ENCODE results near the gene NCK1. TPM values are rescaled to one million over a fixed set of nuclear protein-coding genes. Genes with fewer than 3 reads are reported as not detected.
"Not testable (repeated sequence)": the region's sequence is repeated elsewhere in the genome, so short reads cannot be mapped to it uniquely, and the experiment has no call there.

NCK1 gene
- total and polyA plus RNA-seq, 2 experiments from 2014 or later = 28.4 to 28.7 TPM

DNA sequence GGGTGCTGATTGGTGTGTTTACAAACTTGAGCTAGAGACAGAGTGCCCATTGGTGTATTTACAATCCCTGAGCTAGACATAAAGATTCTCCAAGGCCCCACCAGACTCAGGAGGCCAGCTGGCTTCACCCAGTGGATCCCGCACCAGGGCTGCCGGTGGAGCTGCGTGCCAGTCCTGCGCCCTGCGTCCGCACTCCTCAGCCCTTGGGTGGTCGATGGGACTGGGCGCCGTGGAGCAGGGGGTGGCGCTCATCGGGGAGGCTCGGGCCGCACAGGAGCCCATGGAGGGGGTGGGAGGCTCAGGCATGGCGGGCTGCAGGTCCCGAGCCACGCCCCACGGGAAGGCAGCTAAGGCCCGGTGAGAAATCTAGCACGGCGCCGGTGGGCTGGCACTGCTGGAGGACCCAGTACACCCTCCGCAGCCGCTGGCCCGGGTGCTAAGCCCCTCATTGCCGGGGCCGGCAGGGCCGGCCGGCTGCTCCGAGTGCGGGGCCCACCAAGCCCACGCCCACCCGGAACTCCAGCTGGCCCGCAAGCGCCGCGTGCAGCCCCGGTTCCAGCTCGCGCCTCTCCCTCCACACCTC, 125.5 kb downstream of the NCK1 start:
- Mint-ChIP-seq H3K36me3 (ENCODE audit: low read depth) (peaks cover 23% of the 10 kb centered on the region), H3K9me3 (peaks cover 21% of the 10 kb centered on the region)
- not testable (repeated sequence) for DNase-seq (ENCODE audit: low spot score); H3F3A ChIP-seq (replicated peaks; ENCODE audit: low read depth); H3K4me3 Mint-ChIP-seq; H2AFZ ChIP-seq; H3K36me3 ChIP-seq (ENCODE audit: insufficient read depth); H3K27ac Mint-ChIP-seq; H3K4me2 ChIP-seq; H4K20me1 ChIP-seq (replicated peaks; ENCODE audit: insufficient read depth); H3K27me3 Mint-ChIP-seq (ENCODE audit: insufficient read depth, low read depth, poor library complexity); H3K9me2 ChIP-seq (ENCODE audit: insufficient read depth); ATAC-seq; H3K4me1 ChIP-seq (ENCODE audit: insufficient read depth); H3K27me3 ChIP-seq (ENCODE audit: insufficient read depth); H3K79me2 ChIP-seq (replicated peaks; ENCODE audit: insufficient read depth); H3K27ac ChIP-seq (ENCODE audit: low read depth); H3K4me1 Mint-ChIP-seq; H3K4me3 ChIP-seq

DNA sequence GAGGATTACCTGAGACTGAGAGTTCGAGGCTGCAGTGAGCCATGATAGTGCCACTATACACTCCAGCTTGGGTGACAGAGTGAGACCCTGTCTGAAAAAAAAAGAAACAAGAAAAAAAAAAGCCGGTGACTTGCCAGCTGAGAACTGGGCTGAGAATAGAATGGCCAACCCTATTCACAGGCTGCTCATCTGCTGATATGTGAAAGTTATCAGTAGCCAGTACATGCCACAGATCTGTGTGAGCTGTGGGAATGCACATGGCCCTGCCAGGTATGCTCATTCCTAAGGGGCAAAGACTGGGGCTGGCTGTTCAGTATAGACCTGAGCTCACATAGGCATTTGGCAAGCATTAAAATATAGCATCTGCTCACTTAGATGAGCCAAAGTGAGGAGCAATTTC, 126.6 kb downstream of the NCK1 start:
- H3K27me3 ChIP-seq (ENCODE audit: insufficient read depth) = no peaks in the 10 kb centered on the region
- H3K36me3 ChIP-seq (ENCODE audit: insufficient read depth) = no peaks in the 10 kb centered on the region

More for the DNA sequence above, 126.6 kb downstream of the NCK1 start:
- H2AFZ ChIP-seq = no peak overlapping the region
- Mint-ChIP-seq H3K4me3 (no peak overlapping the region), H3K27me3 (ENCODE audit: insufficient read depth, low read depth, poor library complexity) (peaks cover 6% of the 10 kb centered on the region), H3K27ac (no peak overlapping the region), H3K9me3 (peaks cover 21% of the 10 kb centered on the region), H3K36me3 (ENCODE audit: low read depth) (peaks cover 23% of the 10 kb centered on the region), H3K4me1 (no peaks in the 10 kb centered on the region)
- H3K4me1 ChIP-seq (ENCODE audit: insufficient read depth) = no peaks in the 10 kb centered on the region
- no peak overlapping the region for H3K4me2 ChIP-seq
- H3K79me2 ChIP-seq (replicated peaks; ENCODE audit: insufficient read depth) = no peaks in the 10 kb centered on the region
- H3K4me3 ChIP-seq = no peak overlapping the region
- ATAC-seq (no peak), DNase-seq (ENCODE audit: low spot score) (no peak)
- H4K20me1 ChIP-seq (replicated peaks; ENCODE audit: insufficient read depth) = no peaks in the 10 kb centered on the region
- no peaks in the 10 kb centered on the region for H3K9me2 ChIP-seq (ENCODE audit: insufficient read depth)
- no peak overlapping the region for H3K27ac ChIP-seq (ENCODE audit: low read depth)
- no peaks in the 10 kb centered on the region for H3F3A ChIP-seq (replicated peaks; ENCODE audit: low read depth)
- no peak for TF ChIP-seq JUNB (IDR thresholded peaks at IDR 0.05; ENCODE audit: unreplicated experiment)
- TF ChIP-seq, protein P1, sequence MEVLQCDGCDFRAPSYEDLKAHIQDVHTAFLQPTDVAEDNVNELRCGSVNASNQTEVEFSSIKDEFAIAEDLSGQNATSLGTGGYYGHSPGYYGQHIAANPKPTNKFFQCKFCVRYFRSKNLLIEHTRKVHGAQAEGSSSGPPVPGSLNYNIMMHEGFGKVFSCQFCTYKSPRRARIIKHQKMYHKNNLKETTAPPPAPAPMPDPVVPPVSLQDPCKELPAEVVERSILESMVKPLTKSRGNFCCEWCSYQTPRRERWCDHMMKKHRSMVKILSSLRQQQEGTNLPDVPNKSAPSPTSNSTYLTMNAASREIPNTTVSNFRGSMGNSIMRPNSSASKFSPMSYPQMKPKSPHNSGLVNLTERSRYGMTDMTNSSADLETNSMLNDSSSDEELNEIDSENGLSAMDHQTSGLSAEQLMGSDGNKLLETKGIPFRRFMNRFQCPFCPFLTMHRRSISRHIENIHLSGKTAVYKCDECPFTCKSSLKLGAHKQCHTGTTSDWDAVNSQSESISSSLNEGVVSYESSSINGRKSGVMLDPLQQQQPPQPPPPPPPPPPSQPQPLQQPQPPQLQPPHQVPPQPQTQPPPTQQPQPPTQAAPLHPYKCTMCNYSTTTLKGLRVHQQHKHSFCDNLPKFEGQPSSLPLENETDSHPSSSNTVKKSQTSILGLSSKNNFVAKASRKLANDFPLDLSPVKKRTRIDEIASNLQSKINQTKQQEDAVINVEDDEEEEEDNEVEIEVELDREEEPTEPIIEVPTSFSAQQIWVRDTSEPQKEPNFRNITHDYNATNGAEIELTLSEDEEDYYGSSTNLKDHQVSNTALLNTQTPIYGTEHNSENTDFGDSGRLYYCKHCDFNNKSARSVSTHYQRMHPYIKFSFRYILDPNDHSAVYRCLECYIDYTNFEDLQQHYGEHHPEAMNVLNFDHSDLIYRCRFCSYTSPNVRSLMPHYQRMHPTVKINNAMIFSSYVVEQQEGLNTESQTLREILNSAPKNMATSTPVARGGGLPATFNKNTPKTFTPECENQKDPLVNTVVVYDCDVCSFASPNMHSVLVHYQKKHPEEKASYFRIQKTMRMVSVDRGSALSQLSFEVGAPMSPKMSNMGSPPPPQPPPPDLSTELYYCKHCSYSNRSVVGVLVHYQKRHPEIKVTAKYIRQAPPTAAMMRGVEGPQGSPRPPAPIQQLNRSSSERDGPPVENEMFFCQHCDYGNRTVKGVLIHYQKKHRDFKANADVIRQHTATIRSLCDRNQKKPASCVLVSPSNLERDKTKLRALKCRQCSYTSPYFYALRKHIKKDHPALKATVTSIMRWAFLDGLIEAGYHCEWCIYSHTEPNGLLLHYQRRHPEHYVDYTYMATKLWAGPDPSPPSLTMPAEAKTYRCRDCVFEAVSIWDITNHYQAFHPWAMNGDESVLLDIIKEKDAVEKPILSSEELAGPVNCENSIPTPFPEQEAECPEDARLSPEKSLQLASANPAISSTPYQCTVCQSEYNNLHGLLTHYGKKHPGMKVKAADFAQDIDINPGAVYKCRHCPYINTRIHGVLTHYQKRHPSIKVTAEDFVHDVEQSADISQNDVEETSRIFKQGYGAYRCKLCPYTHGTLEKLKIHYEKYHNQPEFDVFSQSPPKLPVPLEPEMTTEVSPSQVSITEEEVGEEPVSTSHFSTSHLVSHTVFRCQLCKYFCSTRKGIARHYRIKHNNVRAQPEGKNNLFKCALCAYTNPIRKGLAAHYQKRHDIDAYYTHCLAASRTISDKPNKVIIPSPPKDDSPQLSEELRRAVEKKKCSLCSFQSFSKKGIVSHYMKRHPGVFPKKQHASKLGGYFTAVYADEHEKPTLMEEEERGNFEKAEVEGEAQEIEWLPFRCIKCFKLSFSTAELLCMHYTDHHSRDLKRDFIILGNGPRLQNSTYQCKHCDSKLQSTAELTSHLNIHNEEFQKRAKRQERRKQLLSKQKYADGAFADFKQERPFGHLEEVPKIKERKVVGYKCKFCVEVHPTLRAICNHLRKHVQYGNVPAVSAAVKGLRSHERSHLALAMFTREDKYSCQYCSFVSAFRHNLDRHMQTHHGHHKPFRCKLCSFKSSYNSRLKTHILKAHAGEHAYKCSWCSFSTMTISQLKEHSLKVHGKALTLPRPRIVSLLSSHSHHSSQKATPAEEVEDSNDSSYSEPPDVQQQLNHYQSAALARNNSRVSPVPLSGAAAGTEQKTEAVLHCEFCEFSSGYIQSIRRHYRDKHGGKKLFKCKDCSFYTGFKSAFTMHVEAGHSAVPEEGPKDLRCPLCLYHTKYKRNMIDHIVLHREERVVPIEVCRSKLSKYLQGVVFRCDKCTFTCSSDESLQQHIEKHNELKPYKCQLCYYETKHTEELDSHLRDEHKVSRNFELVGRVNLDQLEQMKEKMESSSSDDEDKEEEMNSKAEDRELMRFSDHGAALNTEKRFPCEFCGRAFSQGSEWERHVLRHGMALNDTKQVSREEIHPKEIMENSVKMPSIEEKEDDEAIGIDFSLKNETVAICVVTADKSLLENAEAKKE (CRISPR knock-in tag; IDR thresholded peaks at IDR 0.05) = no peak
- TF ChIP-seq, protein P2, sequence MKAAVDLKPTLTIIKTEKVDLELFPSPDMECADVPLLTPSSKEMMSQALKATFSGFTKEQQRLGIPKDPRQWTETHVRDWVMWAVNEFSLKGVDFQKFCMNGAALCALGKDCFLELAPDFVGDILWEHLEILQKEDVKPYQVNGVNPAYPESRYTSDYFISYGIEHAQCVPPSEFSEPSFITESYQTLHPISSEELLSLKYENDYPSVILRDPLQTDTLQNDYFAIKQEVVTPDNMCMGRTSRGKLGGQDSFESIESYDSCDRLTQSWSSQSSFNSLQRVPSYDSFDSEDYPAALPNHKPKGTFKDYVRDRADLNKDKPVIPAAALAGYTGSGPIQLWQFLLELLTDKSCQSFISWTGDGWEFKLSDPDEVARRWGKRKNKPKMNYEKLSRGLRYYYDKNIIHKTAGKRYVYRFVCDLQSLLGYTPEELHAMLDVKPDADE (IDR thresholded peaks at IDR 0.05) = no peak
- TF ChIP-seq ZNF114 (CRISPR knock-in tag; IDR thresholded peaks at IDR 0.05) = no peak
- TF ChIP-seq NANOG (IDR thresholded peaks at IDR 0.05; ENCODE audit: borderline replicate concordance) = no peak
- TF ChIP-seq, protein P3, sequence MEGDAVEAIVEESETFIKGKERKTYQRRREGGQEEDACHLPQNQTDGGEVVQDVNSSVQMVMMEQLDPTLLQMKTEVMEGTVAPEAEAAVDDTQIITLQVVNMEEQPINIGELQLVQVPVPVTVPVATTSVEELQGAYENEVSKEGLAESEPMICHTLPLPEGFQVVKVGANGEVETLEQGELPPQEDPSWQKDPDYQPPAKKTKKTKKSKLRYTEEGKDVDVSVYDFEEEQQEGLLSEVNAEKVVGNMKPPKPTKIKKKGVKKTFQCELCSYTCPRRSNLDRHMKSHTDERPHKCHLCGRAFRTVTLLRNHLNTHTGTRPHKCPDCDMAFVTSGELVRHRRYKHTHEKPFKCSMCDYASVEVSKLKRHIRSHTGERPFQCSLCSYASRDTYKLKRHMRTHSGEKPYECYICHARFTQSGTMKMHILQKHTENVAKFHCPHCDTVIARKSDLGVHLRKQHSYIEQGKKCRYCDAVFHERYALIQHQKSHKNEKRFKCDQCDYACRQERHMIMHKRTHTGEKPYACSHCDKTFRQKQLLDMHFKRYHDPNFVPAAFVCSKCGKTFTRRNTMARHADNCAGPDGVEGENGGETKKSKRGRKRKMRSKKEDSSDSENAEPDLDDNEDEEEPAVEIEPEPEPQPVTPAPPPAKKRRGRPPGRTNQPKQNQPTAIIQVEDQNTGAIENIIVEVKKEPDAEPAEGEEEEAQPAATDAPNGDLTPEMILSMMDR (conservative IDR thresholded peaks at IDR 0.05; ENCODE audit: low read depth in 2 of 2) = no peak
- TF ChIP-seq POLR2AphosphoS5 (IDR thresholded peaks at IDR 0.05; ENCODE audit: low read depth) = no peak
- no peak for TF ChIP-seq EZH2 (IDR thresholded peaks at IDR 0.05; ENCODE audit: low read depth, unreplicated experiment)
- TF ChIP-seq, protein P4, sequence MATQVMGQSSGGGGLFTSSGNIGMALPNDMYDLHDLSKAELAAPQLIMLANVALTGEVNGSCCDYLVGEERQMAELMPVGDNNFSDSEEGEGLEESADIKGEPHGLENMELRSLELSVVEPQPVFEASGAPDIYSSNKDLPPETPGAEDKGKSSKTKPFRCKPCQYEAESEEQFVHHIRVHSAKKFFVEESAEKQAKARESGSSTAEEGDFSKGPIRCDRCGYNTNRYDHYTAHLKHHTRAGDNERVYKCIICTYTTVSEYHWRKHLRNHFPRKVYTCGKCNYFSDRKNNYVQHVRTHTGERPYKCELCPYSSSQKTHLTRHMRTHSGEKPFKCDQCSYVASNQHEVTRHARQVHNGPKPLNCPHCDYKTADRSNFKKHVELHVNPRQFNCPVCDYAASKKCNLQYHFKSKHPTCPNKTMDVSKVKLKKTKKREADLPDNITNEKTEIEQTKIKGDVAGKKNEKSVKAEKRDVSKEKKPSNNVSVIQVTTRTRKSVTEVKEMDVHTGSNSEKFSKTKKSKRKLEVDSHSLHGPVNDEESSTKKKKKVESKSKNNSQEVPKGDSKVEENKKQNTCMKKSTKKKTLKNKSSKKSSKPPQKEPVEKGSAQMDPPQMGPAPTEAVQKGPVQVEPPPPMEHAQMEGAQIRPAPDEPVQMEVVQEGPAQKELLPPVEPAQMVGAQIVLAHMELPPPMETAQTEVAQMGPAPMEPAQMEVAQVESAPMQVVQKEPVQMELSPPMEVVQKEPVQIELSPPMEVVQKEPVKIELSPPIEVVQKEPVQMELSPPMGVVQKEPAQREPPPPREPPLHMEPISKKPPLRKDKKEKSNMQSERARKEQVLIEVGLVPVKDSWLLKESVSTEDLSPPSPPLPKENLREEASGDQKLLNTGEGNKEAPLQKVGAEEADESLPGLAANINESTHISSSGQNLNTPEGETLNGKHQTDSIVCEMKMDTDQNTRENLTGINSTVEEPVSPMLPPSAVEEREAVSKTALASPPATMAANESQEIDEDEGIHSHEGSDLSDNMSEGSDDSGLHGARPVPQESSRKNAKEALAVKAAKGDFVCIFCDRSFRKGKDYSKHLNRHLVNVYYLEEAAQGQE (IDR thresholded peaks at IDR 0.05; ENCODE audit: unreplicated experiment) = no peak
- TF ChIP-seq CREB1 (CRISPR knock-in tag; IDR thresholded peaks at IDR 0.05; ENCODE audit: low read depth) = no peak
